Activated CD4-positive, alpha-beta T cell treated with anti-CD3 and anti-CD28 coated beads, Interleukin-2, amount 10 ng/mL, durations not matched to agents 24 days and 14 days (primary cell): Measurements from ENCODE around the gene CABYR. TPM values are rescaled to one million over a fixed set of nuclear protein-coding genes. Genes with fewer than 3 reads are reported as not detected.

ENCODE experiments used
- DNase-seq: peaks from one replicate; pipeline ENCODE4 v3.0.0; 2022
- H3K27ac Mint-ChIP-seq: one replicate; pipeline ENCODE4 v1.8.0; 2022; ENCODE audit warnings: mild to moderate bottlenecking, mixed read lengths
- H3K27me3 Mint-ChIP-seq: one replicate; pipeline ENCODE4 v1.8.0; 2022; ENCODE audit warnings: mixed read lengths
- H3K36me3 Mint-ChIP-seq: one replicate; pipeline ENCODE4 v1.8.0; 2022; ENCODE audit warnings: low read depth, mild to moderate bottlenecking, mixed read lengths
- H3K4me1 Mint-ChIP-seq: one replicate; pipeline ENCODE4 v1.8.0; 2021; ENCODE audit warnings: mixed read lengths
- H3K4me3 Mint-ChIP-seq: one replicate; pipeline ENCODE4 v1.8.0; 2022; ENCODE audit warnings: mild to moderate bottlenecking, moderate library complexity, mixed read lengths
- H3K9me3 Mint-ChIP-seq: one replicate; pipeline ENCODE4 v1.8.0; 2021; ENCODE audit warnings: mixed read lengths
- intact Hi-C: fragments of 100-400 bp; cut with micrococcal nuclease; formaldehyde crosslinking; loops from one replicate; pipeline ENCODE4 v1.15.1; 2023
- total RNA-seq: library from RNA; stranded (reverse); gene quantifications from 2 replicates; pipeline ENCODE4 v1.2.3, GENCODE V29; 2022

CABYR gene
- total RNA-seq, 1 donor from 2014 or later, result 1.3 TPM

DNA sequence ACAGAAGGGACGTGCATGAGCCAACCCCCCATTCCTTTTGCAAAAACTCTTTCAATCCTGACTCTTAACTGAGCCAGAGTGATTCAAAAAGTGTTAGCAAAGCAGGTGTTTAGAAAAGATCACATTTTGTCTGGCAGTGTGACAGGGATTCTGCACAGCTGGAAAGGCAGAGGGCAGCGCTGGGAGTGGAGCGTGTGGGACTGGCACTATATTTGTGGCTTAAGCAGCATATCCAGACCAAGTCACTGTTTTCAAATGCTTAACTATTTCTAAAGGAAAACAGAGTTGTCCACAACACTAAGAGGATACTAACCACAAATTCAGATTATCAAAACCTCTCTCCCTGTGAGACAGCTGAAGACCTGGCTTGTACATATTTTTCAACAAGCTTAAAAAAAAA lies 19.0 kb downstream of the CABYR start:
- Mint-ChIP-seq H3K4me3 (no peak overlapping the region), H3K9me3 (no peaks in the 10 kb centered on the region), H3K4me1 (no peaks in the 10 kb centered on the region), H3K36me3 (no peaks in the 10 kb centered on the region), H3K27ac (no peak overlapping the region), H3K27me3 (peaks cover 2% of the 10 kb centered on the region)
- intact Hi-C loops, result no loop called here
- no peak for DNase-seq

DNA sequence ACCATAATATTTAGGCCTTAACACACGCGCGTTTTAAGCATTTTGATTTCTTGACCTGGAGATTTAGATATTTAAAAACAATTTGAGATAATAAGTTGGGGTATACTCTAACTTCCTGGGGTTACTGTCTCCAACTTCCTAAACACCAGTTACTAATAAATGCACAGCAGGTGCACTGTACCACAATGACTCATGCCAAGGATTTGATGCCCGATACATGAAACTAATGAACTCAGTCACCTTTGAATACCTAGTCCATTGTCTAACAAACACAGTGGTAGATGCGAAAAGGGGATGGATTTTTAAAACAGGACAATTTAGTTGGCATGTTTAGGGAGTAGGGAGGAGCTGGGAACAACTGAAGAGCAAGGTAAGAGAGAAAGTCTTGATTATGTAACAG lies 21.2 kb downstream of the CABYR start:
- no peaks in the 10 kb centered on the region for H3K36me3 Mint-ChIP-seq
- no peaks in the 10 kb centered on the region for H3K9me3 Mint-ChIP-seq
- intact Hi-C loops, result no loop called here
- DNase-seq, result no peak
- no peak overlapping the region for H3K27ac Mint-ChIP-seq
- peaks cover 2% of the 10 kb centered on the region for H3K27me3 Mint-ChIP-seq
- no peak overlapping the region for H3K4me3 Mint-ChIP-seq
- no peaks in the 10 kb centered on the region for H3K4me1 Mint-ChIP-seq

DNA sequence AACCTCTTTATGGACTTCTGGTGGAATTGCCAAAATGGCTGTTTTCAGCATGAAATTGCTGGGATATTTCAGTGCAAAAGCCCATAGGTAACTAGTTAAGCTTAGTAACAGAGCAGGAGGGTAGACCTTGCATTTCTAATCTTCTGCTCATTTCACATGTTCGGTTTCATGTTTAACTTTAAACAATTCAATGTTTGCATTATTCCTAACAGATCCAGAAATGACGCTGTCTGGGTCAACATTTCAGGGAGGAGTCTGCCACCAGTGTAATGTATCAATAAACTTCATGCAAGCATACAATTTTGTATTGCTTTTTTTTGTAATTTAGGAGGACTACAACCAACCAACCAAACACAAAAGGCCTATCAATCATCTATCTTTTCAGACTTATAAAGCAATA lies 22.4 kb downstream of the CABYR start:
- H3K36me3 Mint-ChIP-seq, result no peaks in the 10 kb centered on the region
- DNase-seq, result no peak
- intact Hi-C loops, result no loop called here
- no peaks in the 10 kb centered on the region for H3K9me3 Mint-ChIP-seq
- no peaks in the 10 kb centered on the region for H3K27me3 Mint-ChIP-seq
- H3K27ac Mint-ChIP-seq, result no peak overlapping the region
- no peaks in the 10 kb centered on the region for H3K4me1 Mint-ChIP-seq
- no peak overlapping the region for H3K4me3 Mint-ChIP-seq

DNA sequence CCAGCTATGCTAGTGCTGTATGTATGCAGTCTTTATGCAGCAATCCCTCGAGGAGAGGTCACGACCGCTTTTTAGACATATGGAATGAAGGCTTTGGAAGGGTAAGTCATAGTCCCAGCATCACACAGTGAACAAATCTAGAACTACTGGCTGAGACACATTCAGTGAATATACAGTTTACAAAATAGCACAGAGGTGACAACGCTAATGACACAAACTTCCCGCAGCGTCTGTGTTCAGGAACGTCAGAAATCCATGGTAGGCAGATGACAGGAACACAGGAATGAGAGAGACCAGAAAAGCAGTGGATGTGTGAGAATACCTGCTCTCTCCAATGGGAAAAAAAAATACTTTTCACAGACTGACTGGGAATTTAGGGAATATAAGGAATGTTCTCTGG lies 29.6 kb downstream of the CABYR start:
- Mint-ChIP-seq H3K27me3 (no peaks in the 10 kb centered on the region), H3K4me3 (no peak overlapping the region)
- intact Hi-C loops, result no loop called here

DNA sequence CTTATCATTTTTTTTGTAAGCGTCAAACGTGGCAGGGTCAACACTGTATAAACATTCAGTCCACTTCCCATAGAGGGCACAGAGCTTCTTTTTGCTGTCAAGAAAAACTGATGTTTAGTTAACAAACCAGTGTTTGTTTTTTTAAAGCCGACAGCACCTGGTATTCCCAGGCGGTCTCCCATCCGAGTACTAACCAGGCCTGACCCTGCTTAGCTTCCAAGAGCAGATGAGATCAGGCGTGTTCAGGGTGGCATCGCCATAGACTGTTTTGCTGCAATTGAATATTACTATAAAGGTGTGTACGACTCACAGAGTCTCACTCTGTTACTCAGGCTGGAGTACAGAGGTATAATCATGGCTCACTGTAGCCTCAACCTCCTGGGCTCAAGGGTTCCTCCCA lies 31.5 kb downstream of the CABYR start:
- Mint-ChIP-seq H3K9me3 (no peaks in the 10 kb centered on the region), H3K4me1 (peaks cover 6% of the 10 kb centered on the region), H3K36me3 (no peaks in the 10 kb centered on the region), H3K27ac (no peak overlapping the region), H3K4me3 (no peak overlapping the region), H3K27me3 (no peaks in the 10 kb centered on the region)
- intact Hi-C loops, result loop anchor here (10.0 kb wide), 1 partner anchor 504 kb away; no protein-coding TSS in a partner anchor
- no peak for DNase-seq

More for the DNA sequence above, 29.6 kb downstream of the CABYR start:
- no peaks in the 10 kb centered on the region for H3K9me3 Mint-ChIP-seq
- H3K36me3 Mint-ChIP-seq, result no peaks in the 10 kb centered on the region
- DNase-seq, result no peak
- H3K27ac Mint-ChIP-seq, result no peak overlapping the region
- H3K4me1 Mint-ChIP-seq, result peaks cover 2% of the 10 kb centered on the region

DNA sequence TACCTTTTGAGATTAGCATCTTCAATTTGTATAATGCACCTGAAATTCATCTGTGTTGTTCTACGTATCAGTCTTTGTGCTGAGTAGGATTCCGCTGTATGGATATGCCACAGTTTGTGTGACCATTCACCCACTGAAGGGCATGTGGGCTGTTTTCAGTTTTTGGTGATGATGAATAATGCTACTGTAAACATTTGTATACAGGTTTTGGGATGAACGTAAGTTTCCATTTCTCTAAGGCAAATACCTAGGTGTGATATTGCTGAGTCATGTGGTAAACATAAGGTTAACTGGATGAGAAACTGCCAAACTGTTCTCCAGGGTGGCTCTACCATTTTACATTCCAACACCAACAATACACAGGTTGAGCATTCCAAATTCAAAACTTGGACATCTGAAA lies 35.1 kb downstream of the CABYR start:
- Mint-ChIP-seq H3K9me3 (no peaks in the 10 kb centered on the region), H3K36me3 (no peaks in the 10 kb centered on the region), H3K4me3 (no peak overlapping the region), H3K27ac (peak overlapping the region; percentile 35), H3K4me1 (peaks cover 8% of the 10 kb centered on the region), H3K27me3 (no peaks in the 10 kb centered on the region)
- intact Hi-C loops, result loop anchor here (10.0 kb wide), 1 partner anchor 501 kb away; no protein-coding TSS in a partner anchor
- DNase-seq, result no peak

DNA sequence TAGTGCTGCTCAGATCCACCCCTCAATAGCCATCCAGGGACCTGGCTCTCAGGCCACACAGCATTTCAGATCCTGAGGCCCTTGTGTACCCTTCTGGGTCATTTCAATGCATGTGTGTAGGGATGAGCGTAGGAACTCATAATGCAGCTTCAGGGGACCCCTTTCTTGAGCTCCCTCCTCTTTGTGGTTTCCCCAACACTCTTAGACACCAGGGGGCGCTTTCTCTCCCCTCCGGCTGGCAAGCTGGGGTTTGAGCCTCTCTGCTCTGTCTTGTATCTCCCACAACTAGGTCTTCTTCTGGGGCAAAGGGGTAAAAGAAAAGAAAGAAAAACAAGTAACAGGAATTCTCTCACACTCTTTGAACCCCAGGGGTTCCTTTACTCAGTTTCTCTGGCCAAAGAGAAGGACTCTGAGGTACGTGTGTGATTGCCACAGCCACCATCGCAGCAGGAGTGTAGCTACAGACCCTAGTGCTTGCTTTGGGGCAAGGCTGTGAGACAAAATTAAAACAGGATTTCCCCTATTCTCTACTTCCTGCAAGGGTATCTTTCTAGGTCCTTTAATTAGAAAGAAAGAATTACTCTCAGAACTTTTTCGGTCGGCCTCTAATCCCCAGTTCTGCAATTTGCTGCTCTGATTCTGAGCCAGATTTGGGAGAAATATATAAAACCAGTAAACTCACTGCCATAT lies 38.0 kb downstream of the CABYR start:
- peaks cover 8% of the 10 kb centered on the region for H3K4me1 Mint-ChIP-seq
- peak; percentile 76 for DNase-seq
- intact Hi-C loops, result loop anchor here (1.0 to 10.0 kb wide), 2 partner anchors 312 to 498 kb away; no protein-coding TSS in a partner anchor

DNA sequence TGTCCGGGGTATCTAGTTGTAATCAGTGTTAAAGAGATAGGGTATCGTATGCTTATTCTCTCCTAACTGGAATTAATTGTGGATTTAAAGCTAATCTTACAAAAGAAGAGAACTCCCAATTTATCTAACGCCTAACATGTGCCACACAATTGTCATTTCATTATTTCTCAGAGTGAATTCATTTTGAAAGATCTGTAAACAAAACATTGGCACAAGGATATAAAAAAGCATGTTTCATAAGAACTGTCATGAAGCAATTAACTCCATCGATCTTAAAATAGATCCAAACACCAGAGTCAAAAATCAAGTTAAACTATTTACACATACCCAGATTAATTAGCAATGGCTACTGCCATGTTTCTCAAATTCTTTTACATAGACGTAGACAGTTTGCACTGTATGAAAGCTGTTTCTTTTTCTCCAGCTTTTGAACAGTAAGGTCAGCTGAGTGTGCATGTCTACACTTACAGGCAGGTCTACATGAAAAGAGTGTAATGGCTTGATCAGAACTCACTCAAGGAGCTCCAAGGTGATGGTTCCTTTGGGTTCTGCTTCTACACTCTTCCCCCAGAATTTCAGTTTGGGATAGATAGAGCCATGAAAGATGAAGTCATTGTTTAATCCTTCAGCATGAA lies 38.8 kb downstream of the CABYR start:
- no peaks in the 10 kb centered on the region for H3K27me3 Mint-ChIP-seq
- H3K4me3 Mint-ChIP-seq, result no peak overlapping the region
- no peaks in the 10 kb centered on the region for H3K36me3 Mint-ChIP-seq
- no peak overlapping the region for H3K27ac Mint-ChIP-seq
- DNase-seq, result no peak
- H3K9me3 Mint-ChIP-seq, result no peaks in the 10 kb centered on the region
- intact Hi-C loops, result loop anchor here (10.0 kb wide), 1 partner anchor 497 kb away; no protein-coding TSS in a partner anchor
- peaks cover 8% of the 10 kb centered on the region for H3K4me1 Mint-ChIP-seq

More for the DNA sequence above, 38.0 kb downstream of the CABYR start:
- Mint-ChIP-seq H3K27me3 (no peaks in the 10 kb centered on the region), H3K36me3 (no peaks in the 10 kb centered on the region), H3K27ac (no peak overlapping the region), H3K4me3 (no peak overlapping the region), H3K9me3 (no peaks in the 10 kb centered on the region)

DNA sequence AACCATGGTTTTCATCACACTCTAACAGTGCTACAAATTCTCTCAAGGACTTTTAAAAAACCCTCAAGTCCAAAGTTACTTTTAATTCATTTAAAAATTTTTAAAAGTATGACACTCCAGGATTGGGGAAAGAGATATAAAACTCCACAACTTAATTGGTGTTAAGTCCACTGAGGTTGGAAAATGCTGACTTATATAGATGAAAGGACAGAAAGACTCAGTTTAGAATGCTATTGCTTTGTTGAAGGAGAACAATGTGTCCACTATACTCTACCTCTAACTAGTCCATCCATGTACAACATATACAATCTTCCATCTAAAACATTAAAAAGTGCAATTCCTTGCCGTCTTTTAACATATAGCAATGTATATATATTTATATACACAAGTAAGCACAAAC lies 41.2 kb downstream of the CABYR start:
- DNase-seq, result no peak
- Mint-ChIP-seq H3K36me3 (no peaks in the 10 kb centered on the region), H3K27ac (no peak overlapping the region), H3K9me3 (no peaks in the 10 kb centered on the region), H3K27me3 (no peaks in the 10 kb centered on the region), H3K4me1 (peaks cover 2% of the 10 kb centered on the region), H3K4me3 (no peak overlapping the region)
- intact Hi-C loops, result no loop called here

DNA sequence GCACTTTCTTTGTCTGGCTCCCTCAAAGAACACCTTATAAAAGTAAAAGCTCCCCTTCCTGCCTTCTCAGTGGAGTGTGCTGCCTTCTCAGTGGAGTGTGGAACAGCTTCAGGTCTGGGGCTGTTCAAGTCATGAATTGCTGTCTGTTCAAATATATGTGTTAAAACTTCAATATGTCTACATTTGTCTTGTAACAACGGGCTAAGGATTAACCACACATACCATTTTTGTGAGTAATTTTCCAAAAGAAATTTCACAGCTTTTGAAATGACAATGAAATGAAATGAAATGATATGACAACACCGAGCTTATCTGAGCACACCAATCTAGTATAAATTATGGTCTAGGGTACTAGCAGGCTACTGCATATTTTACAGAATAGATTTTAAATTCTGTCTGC lies 42.9 kb downstream of the CABYR start:
- intact Hi-C loops, result no loop called here
- no peaks in the 10 kb centered on the region for H3K36me3 Mint-ChIP-seq
- H3K27ac Mint-ChIP-seq, result no peak overlapping the region

DNA sequence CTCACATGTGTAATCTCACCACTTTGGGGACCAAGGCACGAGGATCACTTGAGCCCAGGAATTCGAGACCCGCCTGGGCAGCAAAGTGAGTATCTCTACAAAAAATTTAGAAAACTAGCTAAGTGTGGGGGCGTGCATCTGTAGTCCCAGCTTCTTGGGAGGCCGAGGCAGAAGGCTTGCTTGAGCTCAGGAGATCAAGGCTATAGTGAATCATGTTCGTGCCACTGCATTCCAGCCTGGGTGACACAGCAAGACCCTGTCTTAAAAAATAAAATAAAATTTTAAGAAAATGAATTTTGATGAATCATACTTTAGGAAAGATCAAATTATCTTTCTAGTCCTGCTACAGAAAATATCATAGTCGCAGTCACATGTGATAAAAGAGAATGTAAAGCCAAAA lies 46.9 kb downstream of the CABYR start:
- intact Hi-C loops, result no loop called here
- Mint-ChIP-seq H3K9me3 (no peaks in the 10 kb centered on the region), H3K4me1 (no peaks in the 10 kb centered on the region), H3K36me3 (no peaks in the 10 kb centered on the region), H3K4me3 (no peak overlapping the region), H3K27me3 (peaks cover 18% of the 10 kb centered on the region), H3K27ac (no peak overlapping the region)
- DNase-seq, result no peak

More for the DNA sequence above, 42.9 kb downstream of the CABYR start:
- H3K4me1 Mint-ChIP-seq, result peaks cover 2% of the 10 kb centered on the region
- no peaks in the 10 kb centered on the region for H3K27me3 Mint-ChIP-seq
- H3K9me3 Mint-ChIP-seq, result no peaks in the 10 kb centered on the region
- DNase-seq, result no peak
- H3K4me3 Mint-ChIP-seq, result no peak overlapping the region

DNA sequence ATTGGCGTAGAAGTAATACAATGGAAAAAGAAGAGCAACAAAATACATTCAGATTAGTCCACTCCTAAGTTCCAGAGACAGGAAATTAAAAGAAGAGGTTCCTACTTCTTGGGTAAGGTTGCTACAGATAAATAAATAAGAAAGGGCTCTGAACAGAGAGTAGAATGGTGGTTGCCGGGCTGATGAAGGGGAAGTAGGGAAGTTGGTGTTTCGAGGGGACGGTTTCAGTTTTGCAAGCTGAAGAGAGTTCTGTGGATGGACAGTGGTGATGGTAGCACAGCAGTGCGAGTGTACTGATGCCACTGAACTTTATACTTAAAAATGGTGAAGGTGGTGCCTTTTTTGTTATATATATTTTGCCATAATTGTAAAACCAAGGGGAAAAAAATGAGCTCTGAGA lies 48.2 kb downstream of the CABYR start:
- H3K36me3 Mint-ChIP-seq, result no peaks in the 10 kb centered on the region
- no peaks in the 10 kb centered on the region for H3K4me1 Mint-ChIP-seq
- peaks cover 22% of the 10 kb centered on the region for H3K27me3 Mint-ChIP-seq
- H3K27ac Mint-ChIP-seq, result no peak overlapping the region
- H3K4me3 Mint-ChIP-seq, result no peak overlapping the region
- H3K9me3 Mint-ChIP-seq, result no peaks in the 10 kb centered on the region
- no peak for DNase-seq
- intact Hi-C loops, result no loop called here

DNA sequence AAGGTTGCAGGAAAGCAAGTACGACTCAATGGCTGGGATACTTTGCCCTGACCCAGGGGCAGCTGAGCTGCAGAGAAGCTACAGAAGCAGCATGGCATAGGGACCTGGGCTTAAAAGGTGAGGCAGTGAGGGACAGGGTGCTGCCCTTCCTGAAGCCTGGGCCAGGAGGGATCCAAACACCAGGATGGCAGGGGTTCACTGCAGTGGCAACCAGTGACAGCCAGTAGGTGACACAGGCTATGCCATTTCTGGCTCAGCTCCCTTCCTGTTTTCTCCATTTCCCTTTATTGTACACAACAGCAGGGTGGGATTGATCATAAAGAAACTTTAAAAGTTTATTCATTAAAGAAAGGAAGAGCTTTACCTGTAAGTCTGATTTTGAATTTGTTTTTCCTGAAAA lies 48.8 kb downstream of the CABYR start:
- no peaks in the 10 kb centered on the region for H3K4me1 Mint-ChIP-seq
- H3K9me3 Mint-ChIP-seq, result no peaks in the 10 kb centered on the region
- intact Hi-C loops, result no loop called here
- no peak overlapping the region for H3K27ac Mint-ChIP-seq
- no peaks in the 10 kb centered on the region for H3K36me3 Mint-ChIP-seq
- no peak for DNase-seq
- no peak overlapping the region for H3K4me3 Mint-ChIP-seq
- peaks cover 25% of the 10 kb centered on the region for H3K27me3 Mint-ChIP-seq

DNA sequence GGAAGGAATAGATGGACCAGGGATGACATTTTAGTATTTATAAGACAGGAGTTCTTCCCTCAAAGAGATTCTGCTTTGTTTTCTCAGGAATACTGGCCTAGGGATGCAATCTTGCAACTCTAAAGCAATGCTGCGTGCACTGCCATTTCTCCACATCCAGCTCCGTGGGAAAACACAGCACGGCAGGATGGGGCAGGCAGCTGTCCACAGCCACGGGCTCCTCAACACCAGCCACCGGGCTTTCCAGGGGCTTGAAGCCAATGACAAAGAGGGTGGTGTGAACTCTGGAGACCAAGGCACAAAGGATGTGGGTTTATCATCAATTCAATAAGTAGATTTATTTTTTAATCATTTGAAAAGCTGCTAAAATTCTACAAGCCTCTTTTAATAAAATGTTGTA lies 49.3 kb downstream of the CABYR start:
- Mint-ChIP-seq H3K4me3 (no peak overlapping the region), H3K9me3 (no peaks in the 10 kb centered on the region), H3K27me3 (peaks cover 27% of the 10 kb centered on the region), H3K4me1 (no peaks in the 10 kb centered on the region), H3K27ac (no peak overlapping the region), H3K36me3 (no peaks in the 10 kb centered on the region)
- intact Hi-C loops, result no loop called here
- no peak for DNase-seq
